VCaP (cell line): Measurements from ENCODE around the gene ZBTB37.

Experiments
- H3K27ac ChIP-seq: fragments of 450-650 bp; 2 replicates; pipeline ENCODE4 v1.5.1; 2017
- CTCF ChIP-seq: fragments of 450-650 bp; conservative IDR thresholded peaks from 2 replicates; pipeline ENCODE4 v1.5.1; 2017; ENCODE audit warnings: mild to moderate bottlenecking, moderate library complexity

ZBTB37 gene

GRCh38 chr1:173884701-173885100 is 16.5 kb downstream of the ZBTB37 start:
- H3K27ac ChIP-seq: no peak overlapping the region
- TF ChIP-seq CTCF: no peak

- no peak overlapping the region for H3K27ac ChIP-seq
- TF ChIP-seq CTCF: no peak
These were observed 18.8 kb downstream of the ZBTB37 start for GRCh38 chr1:173886746-173887611.

DNA sequence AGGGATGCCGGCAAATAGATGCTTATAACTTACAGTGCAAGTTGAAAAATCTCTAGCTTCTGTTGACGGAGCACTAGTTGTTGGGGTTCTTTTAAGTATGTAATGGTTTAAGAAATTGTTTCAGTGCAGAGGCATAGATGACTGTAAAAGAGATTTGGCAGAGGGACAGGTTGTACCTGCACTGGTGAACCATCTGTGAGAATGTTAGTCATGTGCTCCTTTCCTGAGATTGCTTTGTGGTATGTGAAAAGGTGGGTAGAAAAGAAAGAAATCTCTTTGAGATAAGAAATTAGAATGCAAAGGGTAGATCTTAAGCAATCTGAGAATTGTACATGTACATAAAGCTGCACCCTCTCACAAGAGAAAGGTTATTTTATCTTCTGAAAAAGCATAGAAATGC is 19.4 kb downstream of the ZBTB37 start:
- TF ChIP-seq CTCF: no peak
- no peak overlapping the region for H3K27ac ChIP-seq

- no peak overlapping the region for H3K27ac ChIP-seq
- no peak for TF ChIP-seq CTCF
These were observed 20.6 kb downstream of the ZBTB37 start for GRCh38 chr1:173888749-173889148.

DNA sequence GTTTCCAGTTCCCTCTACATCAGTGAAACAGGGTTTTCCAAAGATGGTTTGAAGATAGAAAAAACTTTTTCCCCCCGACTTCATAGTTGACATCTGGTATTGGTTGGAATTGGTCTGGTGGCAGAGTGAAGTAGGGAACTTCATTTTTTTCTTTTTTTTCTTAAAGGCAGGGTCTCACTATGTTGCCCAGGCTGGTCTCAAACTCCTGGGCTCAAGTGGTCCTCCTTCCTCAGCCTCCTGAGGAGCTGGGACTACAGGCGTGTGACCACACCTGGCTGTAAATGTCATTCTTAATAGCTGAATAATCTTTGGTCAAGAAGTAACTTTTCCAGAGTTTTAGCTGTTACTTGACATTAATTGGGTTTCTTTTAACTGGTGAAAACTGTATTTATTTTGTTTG is 21.7 kb downstream of the ZBTB37 start:
- TF ChIP-seq CTCF: no peak
- H3K27ac ChIP-seq: no peak overlapping the region

DNA sequence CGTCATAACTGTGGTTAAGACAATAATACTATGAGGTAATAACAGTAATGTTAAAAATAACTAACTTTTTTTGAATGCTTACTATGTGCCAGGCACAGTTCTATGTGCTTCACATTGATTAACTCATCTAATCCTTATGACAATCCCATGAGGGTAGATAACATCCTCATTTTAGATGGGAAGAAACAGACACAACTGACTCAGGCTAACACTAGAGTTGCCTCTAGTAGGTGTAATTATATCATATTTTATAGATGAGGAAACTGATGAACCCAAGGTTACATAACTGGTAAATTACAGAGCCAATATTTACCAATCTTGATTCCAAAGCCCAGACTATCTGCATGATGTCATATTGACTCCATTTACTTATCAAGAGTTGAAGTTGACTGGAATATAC is 25.4 kb downstream of the ZBTB37 start:
- no peak for TF ChIP-seq CTCF
- no peak overlapping the region for H3K27ac ChIP-seq

- H3K27ac ChIP-seq: no peak overlapping the region
- TF ChIP-seq CTCF: no peak
These were observed 26.0 kb downstream of the ZBTB37 start for GRCh38 chr1:173894189-173894588.
